WTC11 (cell line): ENCODE measurements around the gene SRSF3. TPM values are rescaled to one million over a fixed set of nuclear protein-coding genes. Genes with fewer than 3 reads are reported as not detected.

Experiments
- ATAC-seq: fragments of 200-7000 bp; cut with Tn5 transposase; 2 replicates; pipeline ENCODE4 v1.10.0; 2021; ENCODE audit warnings: mild to moderate bottlenecking, moderate library complexity
- CTCF ChIA-PET: fragments of 300-600 bp; sonication (Branson Sonifier 250); formaldehyde crosslinking; loops from one replicate; lab custom pipeline; 2021; ENCODE audit warnings: antibody characterized with exemption; lab: Charles Lee
- POLR2A ChIA-PET: fragments of 350-600 bp; sonication (Branson Sonifier 250); formaldehyde crosslinking; loops from one replicate; lab custom pipeline; 2021; ENCODE audit warnings: antibody characterized with exemption; lab: Charles Lee
- DNase-seq: peaks from one replicate; pipeline ENCODE4 v3.0.0; 2021; ENCODE audit warnings: low spot score
- H3K27ac Mint-ChIP-seq: 2 replicates; pipeline ENCODE4 v1.8.0; 2021; ENCODE audit warnings: mixed read lengths
- H3K27me3 Mint-ChIP-seq: 2 replicates; pipeline ENCODE4 v1.8.0; 2021; ENCODE audit warnings: low read depth, mild to moderate bottlenecking, moderate library complexity, mixed read lengths
- H3K36me3 Mint-ChIP-seq: 2 replicates; pipeline ENCODE4 v1.8.0; 2021; ENCODE audit warnings: mixed read lengths
- H3K4me1 Mint-ChIP-seq: 2 replicates; pipeline ENCODE4 v1.8.0; 2022; ENCODE audit warnings: mixed read lengths
- H3K4me3 Mint-ChIP-seq: 2 replicates; pipeline ENCODE4 v1.8.0; 2021; ENCODE audit warnings: mild to moderate bottlenecking, moderate library complexity, mixed read lengths
- H3K9me3 Mint-ChIP-seq: 2 replicates; pipeline ENCODE4 v1.8.0; 2021; ENCODE audit warnings: mixed read lengths
- CREB1 ChIP-seq: sonication (generic); formaldehyde crosslinking; IDR thresholded peaks from 2 replicates; pipeline ENCODE4 v1.8.0; 2023; ENCODE audit warnings: mild to moderate bottlenecking, missing genetic modification reagents
- FOXK1 ChIP-seq: sonication (generic); formaldehyde crosslinking; IDR thresholded peaks from 2 replicates; pipeline ENCODE4 v1.8.0; 2022; ENCODE audit warnings: mild to moderate bottlenecking, moderate library complexity, missing genetic modification reagents
- HMGA2 ChIP-seq: fragments of 250-450 bp; sonication (Bioruptor Pico); IDR thresholded peaks from 2 replicates; pipeline ENCODE4 v1.4.0; 2021; ENCODE audit warnings: mild to moderate bottlenecking, moderate library complexity
- IRF2 ChIP-seq: sonication (generic); formaldehyde crosslinking; IDR thresholded peaks from 2 replicates; pipeline ENCODE4 v1.8.0; 2022; ENCODE audit warnings: low read depth, missing genetic modification reagents, borderline replicate concordance
- JUN ChIP-seq: sonication (generic); formaldehyde crosslinking; IDR thresholded peaks from 2 replicates; pipeline ENCODE4 v1.8.0; 2023; ENCODE audit warnings: mild to moderate bottlenecking, missing genetic modification reagents
- NFATC4 ChIP-seq: fragments of 250-450 bp; sonication (Bioruptor Pico); IDR thresholded peaks from 2 replicates; pipeline ENCODE4 v1.9.0; 2021; ENCODE audit warnings: mild to moderate bottlenecking
- SMAD3 ChIP-seq: sonication (generic); formaldehyde crosslinking; IDR thresholded peaks from 2 replicates; pipeline ENCODE4 v1.8.0; 2022; ENCODE audit warnings: missing genetic modification reagents, mild to moderate bottlenecking, borderline replicate concordance
- ZNF121 ChIP-seq: sonication (generic); formaldehyde crosslinking; IDR thresholded peaks from 2 replicates; pipeline ENCODE4 v1.8.0; 2023; ENCODE audit warnings: missing genetic modification reagents
- ZNF219 ChIP-seq: sonication (generic); formaldehyde crosslinking; IDR thresholded peaks from 2 replicates; pipeline ENCODE4 v1.8.0; 2023; ENCODE audit warnings: missing genetic modification reagents, mild to moderate bottlenecking, borderline replicate concordance
- ZNF396 ChIP-seq: fragments of 250-450 bp; sonication (Bioruptor Pico); IDR thresholded peaks from 2 replicates; pipeline ENCODE4 v1.8.0; 2021; ENCODE audit warnings: mild to moderate bottlenecking, moderate library complexity, borderline replicate concordance
- ZNF512 ChIP-seq: sonication (generic); formaldehyde crosslinking; IDR thresholded peaks from 2 replicates; pipeline ENCODE4 v1.8.1; 2022; ENCODE audit warnings: missing genetic modification reagents, borderline replicate concordance
- ZNF671 ChIP-seq: fragments of 250-450 bp; sonication (Bioruptor Pico); IDR thresholded peaks from 2 replicates; pipeline ENCODE4 v1.8.0; 2021; ENCODE audit warnings: mild to moderate bottlenecking
- ZSCAN18 ChIP-seq: fragments of 250-450 bp; sonication (Bioruptor Pico); IDR thresholded peaks from 2 replicates; pipeline ENCODE4 v2.1.2; 2022; ENCODE audit warnings: mild to moderate bottlenecking, moderate library complexity
- total RNA-seq: library from RNA; stranded (reverse); gene quantifications from 3 replicates; pipeline ENCODE4 v1.2.3, GENCODE V29; 2021
- TF ChIP-seq, protein P1 (sequence below): fragments of 250-450 bp; sonication (Bioruptor Pico); IDR thresholded peaks from 2 replicates; pipeline ENCODE4 v1.9.0; 2021; ENCODE audit warnings: mild to moderate bottlenecking, borderline replicate concordance
- TF ChIP-seq, protein P2 (sequence below): sonication (generic); formaldehyde crosslinking; IDR thresholded peaks from 2 replicates; pipeline ENCODE4 v1.8.1; 2023; ENCODE audit warnings: mild to moderate bottlenecking, missing genetic modification reagents
- TF ChIP-seq, protein P3 (sequence below): sonication (generic); formaldehyde crosslinking; IDR thresholded peaks from 2 replicates; pipeline ENCODE4 v1.8.1; 2022; ENCODE audit warnings: low read depth, mild to moderate bottlenecking, moderate library complexity, missing genetic modification reagents, borderline replicate concordance

SRSF3 gene
- total RNA-seq, 1 experiment from 2014 or later = 554 TPM

GRCh38 chr6:36550473-36551000, 43.6 kb upstream of the SRSF3 start:
- Mint-ChIP-seq H3K9me3 (no peaks in the 10 kb centered on the region), H3K4me1 (peaks cover 17% of the 10 kb centered on the region), H3K27me3 (no peaks in the 10 kb centered on the region; the same call in 1 of the 2 replicates), H3K4me3 (no peak overlapping the region), H3K36me3 (no peaks in the 10 kb centered on the region), H3K27ac (no peak overlapping the region)
- ChIA-PET POLR2A (no interaction called here), CTCF (interaction anchor here (0.6 to 1.2 kb wide), 2 partner anchors 122 to 1155 kb away, joined by 3 read pairs; no protein-coding TSS in a partner anchor)
- DNase-seq (no peak), ATAC-seq (no peak)
- TF ChIP-seq HMGA2 (CRISPR knock-in tag) (no peak), ZNF512 (CRISPR knock-in tag) (no peak), ZNF121 (CRISPR knock-in tag) (no peak), ZSCAN18 (CRISPR knock-in tag) (no peak), JUN (CRISPR knock-in tag) (no peak), NFATC4 (CRISPR knock-in tag) (no peak), SMAD3 (CRISPR knock-in tag) (no peak), IRF2 (no peak), ZNF396 (no peak)
- TF ChIP-seq, protein P1, sequence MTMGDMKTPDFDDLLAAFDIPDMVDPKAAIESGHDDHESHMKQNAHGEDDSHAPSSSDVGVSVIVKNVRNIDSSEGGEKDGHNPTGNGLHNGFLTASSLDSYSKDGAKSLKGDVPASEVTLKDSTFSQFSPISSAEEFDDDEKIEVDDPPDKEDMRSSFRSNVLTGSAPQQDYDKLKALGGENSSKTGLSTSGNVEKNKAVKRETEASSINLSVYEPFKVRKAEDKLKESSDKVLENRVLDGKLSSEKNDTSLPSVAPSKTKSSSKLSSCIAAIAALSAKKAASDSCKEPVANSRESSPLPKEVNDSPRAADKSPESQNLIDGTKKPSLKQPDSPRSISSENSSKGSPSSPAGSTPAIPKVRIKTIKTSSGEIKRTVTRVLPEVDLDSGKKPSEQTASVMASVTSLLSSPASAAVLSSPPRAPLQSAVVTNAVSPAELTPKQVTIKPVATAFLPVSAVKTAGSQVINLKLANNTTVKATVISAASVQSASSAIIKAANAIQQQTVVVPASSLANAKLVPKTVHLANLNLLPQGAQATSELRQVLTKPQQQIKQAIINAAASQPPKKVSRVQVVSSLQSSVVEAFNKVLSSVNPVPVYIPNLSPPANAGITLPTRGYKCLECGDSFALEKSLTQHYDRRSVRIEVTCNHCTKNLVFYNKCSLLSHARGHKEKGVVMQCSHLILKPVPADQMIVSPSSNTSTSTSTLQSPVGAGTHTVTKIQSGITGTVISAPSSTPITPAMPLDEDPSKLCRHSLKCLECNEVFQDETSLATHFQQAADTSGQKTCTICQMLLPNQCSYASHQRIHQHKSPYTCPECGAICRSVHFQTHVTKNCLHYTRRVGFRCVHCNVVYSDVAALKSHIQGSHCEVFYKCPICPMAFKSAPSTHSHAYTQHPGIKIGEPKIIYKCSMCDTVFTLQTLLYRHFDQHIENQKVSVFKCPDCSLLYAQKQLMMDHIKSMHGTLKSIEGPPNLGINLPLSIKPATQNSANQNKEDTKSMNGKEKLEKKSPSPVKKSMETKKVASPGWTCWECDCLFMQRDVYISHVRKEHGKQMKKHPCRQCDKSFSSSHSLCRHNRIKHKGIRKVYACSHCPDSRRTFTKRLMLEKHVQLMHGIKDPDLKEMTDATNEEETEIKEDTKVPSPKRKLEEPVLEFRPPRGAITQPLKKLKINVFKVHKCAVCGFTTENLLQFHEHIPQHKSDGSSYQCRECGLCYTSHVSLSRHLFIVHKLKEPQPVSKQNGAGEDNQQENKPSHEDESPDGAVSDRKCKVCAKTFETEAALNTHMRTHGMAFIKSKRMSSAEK (CRISPR knock-in tag) = no peak

DNA sequence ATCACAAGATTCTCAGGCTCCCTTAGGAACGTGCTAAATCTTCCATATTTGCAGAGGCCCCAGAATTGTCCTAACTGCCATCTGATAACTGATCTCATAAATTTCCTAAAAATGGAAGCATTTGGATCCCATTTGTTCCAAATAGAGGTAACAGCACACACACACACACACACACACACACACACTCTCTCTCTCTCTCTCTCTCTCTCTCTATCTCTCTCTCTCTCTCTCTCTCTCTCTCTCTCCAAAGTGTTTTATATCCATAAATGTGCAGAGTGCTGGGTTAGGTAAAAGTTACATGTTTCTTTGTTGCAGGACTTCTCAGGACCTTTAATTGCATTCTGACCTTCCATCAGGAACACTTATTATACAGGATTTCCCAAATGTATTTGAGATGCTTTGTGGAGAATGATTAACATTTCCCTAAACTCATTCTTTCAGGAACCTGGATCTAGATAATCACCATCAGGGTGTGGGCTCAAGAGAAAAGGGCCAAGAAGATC, 38.4 kb upstream of the SRSF3 start:
- Mint-ChIP-seq H3K4me3 (no peak overlapping the region), H3K27ac (no peak overlapping the region), H3K4me1 (no peaks in the 10 kb centered on the region), H3K9me3 (no peaks in the 10 kb centered on the region), H3K27me3 (no peaks in the 10 kb centered on the region), H3K36me3 (no peaks in the 10 kb centered on the region)
- DNase-seq (no peak), ATAC-seq (no peak)
- ChIA-PET POLR2A (no interaction called here), CTCF (no interaction called here)
- TF ChIP-seq FOXK1 (no peak), ZNF219 (CRISPR knock-in tag) (no peak), ZNF671 (CRISPR knock-in tag) (no peak), SMAD3 (CRISPR knock-in tag) (no peak), CREB1 (no peak), ZNF121 (CRISPR knock-in tag) (no peak), IRF2 (no peak), ZNF396 (no peak)
- TF ChIP-seq, protein P2, sequence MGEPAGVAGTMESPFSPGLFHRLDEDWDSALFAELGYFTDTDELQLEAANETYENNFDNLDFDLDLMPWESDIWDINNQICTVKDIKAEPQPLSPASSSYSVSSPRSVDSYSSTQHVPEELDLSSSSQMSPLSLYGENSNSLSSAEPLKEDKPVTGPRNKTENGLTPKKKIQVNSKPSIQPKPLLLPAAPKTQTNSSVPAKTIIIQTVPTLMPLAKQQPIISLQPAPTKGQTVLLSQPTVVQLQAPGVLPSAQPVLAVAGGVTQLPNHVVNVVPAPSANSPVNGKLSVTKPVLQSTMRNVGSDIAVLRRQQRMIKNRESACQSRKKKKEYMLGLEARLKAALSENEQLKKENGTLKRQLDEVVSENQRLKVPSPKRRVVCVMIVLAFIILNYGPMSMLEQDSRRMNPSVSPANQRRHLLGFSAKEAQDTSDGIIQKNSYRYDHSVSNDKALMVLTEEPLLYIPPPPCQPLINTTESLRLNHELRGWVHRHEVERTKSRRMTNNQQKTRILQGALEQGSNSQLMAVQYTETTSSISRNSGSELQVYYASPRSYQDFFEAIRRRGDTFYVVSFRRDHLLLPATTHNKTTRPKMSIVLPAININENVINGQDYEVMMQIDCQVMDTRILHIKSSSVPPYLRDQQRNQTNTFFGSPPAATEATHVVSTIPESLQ (CRISPR knock-in tag) = no peak
- TF ChIP-seq, protein P3, sequence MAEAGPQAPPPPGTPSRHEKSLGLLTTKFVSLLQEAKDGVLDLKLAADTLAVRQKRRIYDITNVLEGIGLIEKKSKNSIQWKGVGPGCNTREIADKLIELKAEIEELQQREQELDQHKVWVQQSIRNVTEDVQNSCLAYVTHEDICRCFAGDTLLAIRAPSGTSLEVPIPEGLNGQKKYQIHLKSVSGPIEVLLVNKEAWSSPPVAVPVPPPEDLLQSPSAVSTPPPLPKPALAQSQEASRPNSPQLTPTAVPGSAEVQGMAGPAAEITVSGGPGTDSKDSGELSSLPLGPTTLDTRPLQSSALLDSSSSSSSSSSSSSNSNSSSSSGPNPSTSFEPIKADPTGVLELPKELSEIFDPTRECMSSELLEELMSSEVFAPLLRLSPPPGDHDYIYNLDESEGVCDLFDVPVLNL (CRISPR knock-in tag) = no peak
